ENCODE measurements around the gene USP3.

DNA sequence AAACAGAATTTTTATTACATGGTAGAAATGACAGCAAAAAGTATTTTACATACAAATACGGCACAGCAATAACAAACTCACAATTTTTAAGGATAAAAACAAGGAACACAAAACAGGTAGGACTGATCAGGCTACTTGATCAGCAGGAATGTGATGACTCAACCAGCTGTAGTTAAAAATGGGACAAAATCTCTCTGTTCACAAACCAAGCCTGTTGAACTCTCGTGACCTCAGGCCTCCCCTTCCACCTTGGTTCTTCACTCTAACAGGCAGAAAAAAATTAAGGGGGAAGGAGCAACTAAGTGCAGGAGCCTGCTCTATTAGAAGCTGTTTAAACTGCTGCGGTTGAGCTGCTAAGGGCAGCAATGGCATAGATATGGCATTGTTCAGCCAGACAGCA, 111.5 kb downstream of the USP3 start:
- TF ChIP-seq POLR2A (conservative IDR thresholded peaks at IDR 0.05) = no peak
- TF ChIP-seq SMARCA4 (IDR thresholded peaks at IDR 0.05) = no peak
- no peak for TF ChIP-seq POLR2H (tag; IDR thresholded peaks at IDR 0.05; ENCODE audit: low read depth)
- no peak for TF ChIP-seq ESRRA (IDR thresholded peaks at IDR 0.05; ENCODE audit: borderline replicate concordance, low read depth)

All from K562 (cell line).